Smooth muscle cell (in vitro differentiated cells): Measurements from ENCODE around the gene TJP3. TPM values are rescaled to one million over a fixed set of nuclear protein-coding genes. Genes with fewer than 3 reads are reported as not detected.

Source experiments
- DNase-seq: peaks from one replicate; lab custom pipeline; 2025; ENCODE audit not compliant: unreplicated experiment; lab: John Stamatoyannopoulos, UW
- H2AFZ ChIP-seq: fragments of 200-600 bp; sonication (generic); 2 replicates; pipeline ENCODE4 v1.6.0; 2016; ENCODE audit warnings: antibody characterized with exemption, low read depth, mild to moderate bottlenecking
- H3F3A ChIP-seq: fragments of 200-600 bp; sonication (generic); 2 replicates; pipeline ENCODE4 v1.6.0; 2017; ENCODE audit warnings: antibody characterized with exemption, low read depth
- H3K27ac ChIP-seq: fragments of 200-600 bp; sonication (generic); 2 replicates; pipeline ENCODE4 v1.5.1; 2016; ENCODE audit warnings: low read depth, mild to moderate bottlenecking
- H3K27me3 ChIP-seq: fragments of 200-600 bp; sonication (generic); 2 replicates; pipeline ENCODE4 v1.6.1; 2016; ENCODE audit warnings: low read depth, mild to moderate bottlenecking
- H3K36me3 ChIP-seq: fragments of 200-600 bp; sonication (generic); 2 replicates; pipeline ENCODE4 v1.5.1; 2016; ENCODE audit warnings: low read depth
- H3K4me1 ChIP-seq: fragments of 200-600 bp; sonication (generic); 2 replicates; pipeline ENCODE4 v1.5.1; 2016; ENCODE audit warnings: low read depth
- H3K4me2 ChIP-seq: fragments of 200-600 bp; sonication (generic); 2 replicates; pipeline ENCODE4 v1.6.0; 2016; ENCODE audit warnings: mild to moderate bottlenecking
- H3K4me3 ChIP-seq: fragments of 200-600 bp; sonication (generic); 2 replicates; pipeline ENCODE4 v1.5.1; 2016; ENCODE audit warnings: mild to moderate bottlenecking
- H3K79me2 ChIP-seq: fragments of 200-600 bp; sonication (generic); 2 replicates; pipeline ENCODE4 v1.6.0; 2016; ENCODE audit warnings: low read depth, mild to moderate bottlenecking
- H3K9ac ChIP-seq: fragments of 200-600 bp; sonication (generic); 2 replicates; pipeline ENCODE4 v1.6.0; 2016; ENCODE audit warnings: low read depth
- H3K9me3 ChIP-seq: fragments of 200-600 bp; sonication (generic); replicated peaks from 2 replicates; pipeline ENCODE4 v1.5.1; 2016; ENCODE audit warnings: low read depth
- H4K20me1 ChIP-seq: fragments of 200-600 bp; sonication (generic); 2 replicates; pipeline ENCODE4 v1.6.0; 2016; ENCODE audit warnings: low read depth
- WGBS: methylation state at CpG from one replicate; pipeline ENCODE4 v1.1.7; 2016; ENCODE audit warnings: low lambda C conversion rate; 5-methylcytosine and 5-hydroxymethylcytosine counted together
- polyA plus RNA-seq: library from polyadenylated mRNA; unstranded; fragments of >200 nt; fragmentation: Nextera tagmentation; extraction: Ambion mirVana; gene quantifications from 2 replicates; pipeline ENCODE4 v1.2.1, GENCODE V29; 2016
- total RNA-seq: library from RNA; depleted of rRNA; stranded (reverse); fragments of >200 nt; gene quantifications from 2 replicates; pipeline ENCODE4 v1.2.3, GENCODE V29; 2014
- TF ChIP-seq, protein P1 (sequence below): fragments of 200-600 bp; sonication (generic); IDR thresholded peaks from 2 replicates; pipeline ENCODE4 v1.5.1; 2017; ENCODE audit warnings: borderline replicate concordance, mild to moderate bottlenecking, antibody characterized with exemption; ENCODE audit not compliant: insufficient read depth, poor library complexity, severe bottlenecking

TJP3 gene
- total and polyA plus RNA-seq, 2 experiments from 2014 or later = 1.2 to 6.2 TPM

DNA sequence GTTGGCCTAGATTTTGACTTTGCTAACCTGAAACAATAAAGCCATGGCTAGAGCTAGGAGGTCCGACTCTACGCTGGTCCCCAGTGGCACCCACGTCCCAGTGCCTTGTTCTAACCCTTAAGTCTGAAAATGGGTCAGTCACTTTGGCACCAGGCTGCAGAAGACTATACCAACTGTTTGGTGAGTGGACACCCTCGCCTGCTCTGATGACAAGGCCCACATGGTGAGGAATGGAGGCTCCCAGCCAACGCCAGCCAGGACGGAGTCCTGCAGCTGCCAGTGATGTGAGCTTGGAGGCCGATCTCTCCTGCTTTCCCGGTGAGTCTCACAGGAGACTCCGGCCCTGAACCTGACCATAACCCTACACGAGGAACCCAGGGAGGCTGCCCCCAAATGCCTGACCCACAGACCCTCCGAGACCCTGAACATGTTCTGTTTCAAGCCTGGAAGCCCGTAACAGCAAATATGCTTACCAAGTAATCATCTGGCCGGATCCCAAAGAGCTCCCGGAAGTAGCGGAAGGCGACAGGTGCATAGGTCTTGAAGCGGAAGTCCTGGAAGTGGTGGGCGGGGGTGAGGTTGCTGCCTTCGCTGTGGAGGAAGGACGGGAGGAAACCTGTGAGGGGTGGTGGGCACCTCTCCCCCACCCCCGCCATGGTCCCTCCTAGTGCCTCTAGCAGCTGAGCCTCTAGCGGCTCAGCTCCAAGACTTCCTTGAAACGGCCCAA lies 47.5 kb upstream of the TJP3 start:
- H3K36me3 ChIP-seq = no peaks in the 10 kb centered on the region
- TF ChIP-seq, protein P1, sequence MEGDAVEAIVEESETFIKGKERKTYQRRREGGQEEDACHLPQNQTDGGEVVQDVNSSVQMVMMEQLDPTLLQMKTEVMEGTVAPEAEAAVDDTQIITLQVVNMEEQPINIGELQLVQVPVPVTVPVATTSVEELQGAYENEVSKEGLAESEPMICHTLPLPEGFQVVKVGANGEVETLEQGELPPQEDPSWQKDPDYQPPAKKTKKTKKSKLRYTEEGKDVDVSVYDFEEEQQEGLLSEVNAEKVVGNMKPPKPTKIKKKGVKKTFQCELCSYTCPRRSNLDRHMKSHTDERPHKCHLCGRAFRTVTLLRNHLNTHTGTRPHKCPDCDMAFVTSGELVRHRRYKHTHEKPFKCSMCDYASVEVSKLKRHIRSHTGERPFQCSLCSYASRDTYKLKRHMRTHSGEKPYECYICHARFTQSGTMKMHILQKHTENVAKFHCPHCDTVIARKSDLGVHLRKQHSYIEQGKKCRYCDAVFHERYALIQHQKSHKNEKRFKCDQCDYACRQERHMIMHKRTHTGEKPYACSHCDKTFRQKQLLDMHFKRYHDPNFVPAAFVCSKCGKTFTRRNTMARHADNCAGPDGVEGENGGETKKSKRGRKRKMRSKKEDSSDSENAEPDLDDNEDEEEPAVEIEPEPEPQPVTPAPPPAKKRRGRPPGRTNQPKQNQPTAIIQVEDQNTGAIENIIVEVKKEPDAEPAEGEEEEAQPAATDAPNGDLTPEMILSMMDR = no peak
- H3K4me2 ChIP-seq = no peak overlapping the region
- WGBS = 94% methylated on average over 21 of the region's 23 CpGs
- H4K20me1 ChIP-seq = peaks cover 5% of the 10 kb centered on the region
- no peak overlapping the region for H2AFZ ChIP-seq
- no peak overlapping the region for H3K9ac ChIP-seq
- H3K4me1 ChIP-seq = no peaks in the 10 kb centered on the region
- no peak for DNase-seq
- no peaks in the 10 kb centered on the region for H3K79me2 ChIP-seq
- H3K27ac ChIP-seq = no peak overlapping the region
- H3F3A ChIP-seq = peaks cover 2% of the 10 kb centered on the region
- no peaks in the 10 kb centered on the region for H3K9me3 ChIP-seq
- no peaks in the 10 kb centered on the region for H3K27me3 ChIP-seq
- no peak overlapping the region for H3K4me3 ChIP-seq

- no peak for DNase-seq
- H3K79me2 ChIP-seq = no peaks in the 10 kb centered on the region
- no peaks in the 10 kb centered on the region for H3F3A ChIP-seq
- H4K20me1 ChIP-seq = peaks cover 13% of the 10 kb centered on the region
- H3K4me1 ChIP-seq = no peaks in the 10 kb centered on the region
- H3K27ac ChIP-seq = no peak overlapping the region
- TF ChIP-seq, protein P1 = no peak
- no peak overlapping the region for H3K9ac ChIP-seq
- no peaks in the 10 kb centered on the region for H3K36me3 ChIP-seq
- no peak overlapping the region for H2AFZ ChIP-seq
- no peak overlapping the region for H3K4me2 ChIP-seq
- 96% methylated on average over 34 of the region's 34 CpGs for WGBS
- H3K9me3 ChIP-seq = no peaks in the 10 kb centered on the region
- no peak overlapping the region for H3K4me3 ChIP-seq
- H3K27me3 ChIP-seq = no peaks in the 10 kb centered on the region
Measured at GRCh38 chr19:3661284-3662238, 46.6 kb upstream of the TJP3 start.

- Histone ChIP-seq H3K9me3 (no peaks in the 10 kb centered on the region), H3F3A (no peaks in the 10 kb centered on the region)
- no peak for DNase-seq
Measured at GRCh38 chr19:3663838-3664237, 44.3 kb upstream of the TJP3 start.

More at GRCh38 chr19:3663838-3664237, 44.3 kb upstream of the TJP3 start:
- TF ChIP-seq, protein P1 = no peak
- no peak overlapping the region for H3K9ac ChIP-seq
- H3K4me2 ChIP-seq = no peak overlapping the region
- no peak overlapping the region for H2AFZ ChIP-seq
- H3K79me2 ChIP-seq = no peaks in the 10 kb centered on the region
- no peaks in the 10 kb centered on the region for H3K4me1 ChIP-seq
- H4K20me1 ChIP-seq = peaks cover 22% of the 10 kb centered on the region
- H3K36me3 ChIP-seq = no peaks in the 10 kb centered on the region
- H3K4me3 ChIP-seq = no peak overlapping the region
- no peak overlapping the region for H3K27ac ChIP-seq
- 93% methylated on average over 18 of the region's 18 CpGs for WGBS
- H3K27me3 ChIP-seq = no peaks in the 10 kb centered on the region
